Measurements from ENCODE around the gene ABHD17A. TPM values are rescaled to one million over a fixed set of nuclear protein-coding genes. Genes with fewer than 3 reads are reported as not detected.

ABHD17A gene
- total and polyA plus RNA-seq, 2 of the 8 experiments (the other 6 are each of a cell fraction or from before 2014, with no cell fraction given): 41.2 to 87.4 TPM

DNA sequence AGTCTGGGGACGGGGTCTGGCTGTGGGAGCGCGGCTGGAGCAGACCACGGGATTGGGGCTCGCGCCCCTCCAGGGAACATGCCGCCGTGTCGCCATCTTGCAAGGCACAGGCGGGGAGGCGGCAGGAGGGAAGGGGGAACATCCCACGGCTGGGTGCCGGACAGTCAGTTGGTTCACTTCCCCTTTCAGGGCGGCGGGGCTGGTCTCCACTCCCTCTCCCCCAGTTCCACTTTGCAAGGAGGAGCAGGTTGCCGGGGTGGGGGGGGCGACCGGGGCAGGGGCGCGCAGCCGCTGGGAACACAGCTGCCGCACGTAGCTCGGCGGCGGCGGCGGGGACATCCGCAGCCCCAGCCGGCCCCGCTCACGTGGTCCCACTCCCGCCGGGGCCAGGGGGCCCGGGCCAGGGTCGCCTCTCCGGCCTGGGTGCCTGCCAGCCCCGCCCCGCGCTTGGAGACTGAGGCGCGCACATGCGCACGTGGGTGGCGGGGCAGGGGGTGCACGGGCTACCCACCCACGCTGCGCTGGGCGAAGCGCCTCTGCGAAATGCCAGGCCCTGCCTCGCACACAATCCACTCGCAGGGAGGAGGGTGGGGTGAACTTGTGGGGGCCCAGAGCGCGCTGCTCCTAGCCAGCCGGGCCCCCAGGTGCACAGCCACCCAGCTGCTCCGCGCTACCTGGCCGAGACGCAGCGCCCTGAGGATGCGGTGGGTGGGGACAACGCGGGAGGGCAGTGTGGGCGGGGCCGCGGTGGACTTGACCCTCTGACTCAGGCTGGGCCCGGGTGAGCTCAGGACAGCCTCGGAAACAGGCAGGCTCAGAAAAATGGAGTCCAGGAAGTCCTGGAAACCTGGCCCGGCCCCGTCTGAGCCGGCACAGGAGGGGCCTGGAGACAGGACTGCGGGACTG, 28.3 kb downstream of the ABHD17A start (continued):
- TF ChIP-seq, protein P1, sequence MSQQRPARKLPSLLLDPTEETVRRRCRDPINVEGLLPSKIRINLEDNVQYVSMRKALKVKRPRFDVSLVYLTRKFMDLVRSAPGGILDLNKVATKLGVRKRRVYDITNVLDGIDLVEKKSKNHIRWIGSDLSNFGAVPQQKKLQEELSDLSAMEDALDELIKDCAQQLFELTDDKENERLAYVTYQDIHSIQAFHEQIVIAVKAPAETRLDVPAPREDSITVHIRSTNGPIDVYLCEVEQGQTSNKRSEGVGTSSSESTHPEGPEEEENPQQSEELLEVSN (IDR thresholded peaks at IDR 0.05): no peak
- TF ChIP-seq, protein P2, sequence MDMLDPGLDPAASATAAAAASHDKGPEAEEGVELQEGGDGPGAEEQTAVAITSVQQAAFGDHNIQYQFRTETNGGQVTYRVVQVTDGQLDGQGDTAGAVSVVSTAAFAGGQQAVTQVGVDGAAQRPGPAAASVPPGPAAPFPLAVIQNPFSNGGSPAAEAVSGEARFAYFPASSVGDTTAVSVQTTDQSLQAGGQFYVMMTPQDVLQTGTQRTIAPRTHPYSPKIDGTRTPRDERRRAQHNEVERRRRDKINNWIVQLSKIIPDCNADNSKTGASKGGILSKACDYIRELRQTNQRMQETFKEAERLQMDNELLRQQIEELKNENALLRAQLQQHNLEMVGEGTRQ (IDR thresholded peaks at IDR 0.05; ENCODE audit: low read length): no peak
- TF ChIP-seq CREB1 (IDR thresholded peaks at IDR 0.05): no peak
